MCF 10A (cell line): ENCODE data around the gene UBAP1L. TPM values are rescaled to one million over a fixed set of nuclear protein-coding genes. Genes with fewer than 3 reads are reported as not detected.
A peak's percentile ranks its signal among the peaks of the same experiment; 100 is the strongest.

Experiments used
- BruUV-seq: library from RNA; stranded (reverse); fragments of 400-500 nt; replicated peaks from 2 replicates; lab custom pipeline; 2021; lab: Mats Ljungman, UMichigan
- CTCF ChIA-PET: fragments of 300-600 bp; sonication (Branson Sonifier 250); formaldehyde crosslinking; extraction: SDS; loops from one replicate; lab custom pipeline; 2021; ENCODE audit warnings: antibody characterized with exemption, inconsistent platforms; lab: Yijun Ruan, JAX
- POLR2A ChIA-PET: fragments of 300-600, 350-650 bp; sonication (Branson Sonifier 250); formaldehyde crosslinking; extraction: SDS; loops from one replicate; lab custom pipeline; 2020; ENCODE audit warnings: antibody characterized with exemption, inconsistent platforms; lab: Yijun Ruan, JAX
- DNase-seq: peaks from one replicate; pipeline ENCODE4 v3.0.0-alpha.2; 2018; ENCODE audit not compliant: unreplicated experiment
- H3K27ac Mint-ChIP-seq: one replicate; pipeline ENCODE4 v1.8.0; 2022; ENCODE audit warnings: mild to moderate bottlenecking, low read depth, mixed read lengths; ENCODE audit not compliant: unreplicated experiment
- H3K27me3 Mint-ChIP-seq: one replicate; pipeline ENCODE4 v1.8.0; 2022; ENCODE audit warnings: mixed read lengths; ENCODE audit not compliant: insufficient read depth, unreplicated experiment
- H3K36me3 Mint-ChIP-seq: one replicate; pipeline ENCODE4 v1.8.0; 2022; ENCODE audit warnings: mild to moderate bottlenecking, moderate library complexity, mixed read lengths; ENCODE audit not compliant: insufficient read depth, unreplicated experiment
- H3K4me1 Mint-ChIP-seq: one replicate; pipeline ENCODE4 v1.8.0; 2022; ENCODE audit warnings: mixed read lengths; ENCODE audit not compliant: insufficient read depth, unreplicated experiment
- H3K4me3 Mint-ChIP-seq: one replicate; pipeline ENCODE4 v1.8.0; 2022; ENCODE audit warnings: mild to moderate bottlenecking, moderate library complexity, mixed read lengths; ENCODE audit not compliant: unreplicated experiment
- H3K9me3 Mint-ChIP-seq: one replicate; pipeline ENCODE4 v1.8.0; 2022; ENCODE audit warnings: mixed read lengths; ENCODE audit not compliant: unreplicated experiment
- CTCF ChIP-seq: fragments of 200-600 bp; IDR thresholded peaks from one replicate; pipeline ENCODE4 v1.8.0; 2022; ENCODE audit warnings: antibody characterized with exemption, mild to moderate bottlenecking; ENCODE audit not compliant: unreplicated experiment
- intact Hi-C: fragments of 100-400 bp; cut with micrococcal nuclease; formaldehyde crosslinking; loops from 2 replicates; pipeline ENCODE4 v1.14.1; 2022
- total RNA-seq: library from RNA; stranded (reverse); gene quantifications from 2 replicates; pipeline ENCODE4 v1.2.3, GENCODE V29; 2022

The UBAP1L gene
- total RNA-seq, 1 experiment from 2014 or later: 3.0 TPM

- CTCF ChIA-PET: interaction anchor here (0.6 to 1.4 kb wide), 6 partner anchors 11 to 54 kb away, joined by 3 to 8 read pairs (median 4); no protein-coding TSS in a partner anchor
- no peak overlapping the region for H3K27ac Mint-ChIP-seq
- POLR2A ChIA-PET: interaction anchor here (0.6 to 0.7 kb wide), 2 partner anchors 18 to 54 kb away, joined by 3 read pairs; no protein-coding TSS in a partner anchor
- DNase-seq: no peak
- intact Hi-C loops: no loop called here
- no peaks in the 10 kb centered on the region for H3K4me1 Mint-ChIP-seq
- peaks cover 28% of the 10 kb centered on the region for H3K27me3 Mint-ChIP-seq
- no peaks in the 10 kb centered on the region for H3K36me3 Mint-ChIP-seq
- no peak for TF ChIP-seq CTCF
- no peaks in the 10 kb centered on the region for H3K9me3 Mint-ChIP-seq
- no peak overlapping the region for H3K4me3 Mint-ChIP-seq
- BruUV-seq: no TSS peak
These were observed 26.9 kb downstream of the UBAP1L start for GRCh38 chr15:65087873-65088642.

- POLR2A ChIA-PET: interaction anchor here (0.6 to 0.7 kb wide), 3 partner anchors 17 to 247 kb away, joined by 3 read pairs; no protein-coding TSS in a partner anchor
- no TSS peak for BruUV-seq
- H3K27ac Mint-ChIP-seq: no peak overlapping the region
- H3K4me3 Mint-ChIP-seq: no peak overlapping the region
- no peaks in the 10 kb centered on the region for H3K36me3 Mint-ChIP-seq
- H3K27me3 Mint-ChIP-seq: peaks cover 34% of the 10 kb centered on the region
- CTCF ChIA-PET: interaction anchor here (0.7 to 4.0 kb wide), 9 partner anchors 10 to 374 kb away, joined by 3 to 22 read pairs (median 4); no protein-coding TSS in a partner anchor
- no peak for TF ChIP-seq CTCF
- no peaks in the 10 kb centered on the region for H3K9me3 Mint-ChIP-seq
- H3K4me1 Mint-ChIP-seq: peaks cover 6% of the 10 kb centered on the region
- intact Hi-C loops: no loop called here
- no peak for DNase-seq
These were observed 27.6 kb downstream of the UBAP1L start for GRCh38 chr15:65087411-65087810.

GRCh38 chr15:65086680-65087111 is 28.3 kb downstream of the UBAP1L start:
- Mint-ChIP-seq H3K4me1 (peaks cover 7% of the 10 kb centered on the region), H3K4me3 (no peak overlapping the region), H3K27ac (no peak overlapping the region), H3K36me3 (no peaks in the 10 kb centered on the region), H3K27me3 (peaks cover 38% of the 10 kb centered on the region), H3K9me3 (no peaks in the 10 kb centered on the region)
- no TSS peak for BruUV-seq
- TF ChIP-seq CTCF: no peak
- POLR2A ChIA-PET: interaction anchor here (0.6 kb wide), 1 partner anchor 246 kb away, joined by 3 read pairs; no protein-coding TSS in a partner anchor
- CTCF ChIA-PET: interaction anchor here (0.5 to 4.0 kb wide), 7 partner anchors 14 to 375 kb away, joined by 3 to 22 read pairs (median 4); no protein-coding TSS in a partner anchor
- intact Hi-C loops: no loop called here
- DNase-seq: no peak

GRCh38 chr15:65085990-65086679 is 28.9 kb downstream of the UBAP1L start:
- Mint-ChIP-seq H3K36me3 (no peaks in the 10 kb centered on the region), H3K27ac (no peak overlapping the region), H3K4me1 (peaks cover 7% of the 10 kb centered on the region), H3K4me3 (no peak overlapping the region), H3K9me3 (no peaks in the 10 kb centered on the region), H3K27me3 (peaks cover 38% of the 10 kb centered on the region)
- TF ChIP-seq CTCF: peak; percentile 51
- POLR2A ChIA-PET: no interaction called here
- CTCF ChIA-PET: interaction anchor here (0.5 to 4.0 kb wide), 5 partner anchors 14 to 122 kb away, joined by 3 to 22 read pairs (median 5); no protein-coding TSS in a partner anchor
- no TSS peak for BruUV-seq
- DNase-seq: peak; percentile 66
- intact Hi-C loops: no loop called here
